Nephron (organoid): ENCODE measurements around the gene KRTAP10-7.
"Not testable (repeated sequence)": the region's sequence is repeated elsewhere in the genome, so short reads cannot be mapped to it uniquely, and the experiment has no call there.

Experiments
- H3K27ac Mint-ChIP-seq, 3 experiments: 2 replicates each; pipeline ENCODE4 v1.8.0; 2020; ENCODE audit warnings: mixed read lengths in 3 of 3, mild to moderate bottlenecking in 2 of 3, moderate library complexity in 1 of 3
- H3K27me3 Mint-ChIP-seq: 2 replicates; pipeline ENCODE4 v1.8.0; 2021; ENCODE audit warnings: low read depth, mild to moderate bottlenecking, moderate library complexity, mixed read lengths
- H3K36me3 Mint-ChIP-seq: 2 replicates; pipeline ENCODE4 v1.8.0; 2020; ENCODE audit warnings: low read depth, mixed read lengths
- H3K4me1 Mint-ChIP-seq: 2 replicates; pipeline ENCODE4 v1.8.0; 2020; ENCODE audit warnings: mixed read lengths
- H3K4me3 Mint-ChIP-seq, 3 experiments: 2 replicates each; pipeline ENCODE4 v1.8.0; 2020; ENCODE audit warnings: mild to moderate bottlenecking in 3 of 3, mixed read lengths in 3 of 3, moderate library complexity in 2 of 3
- H3K9me3 Mint-ChIP-seq: 2 replicates; pipeline ENCODE4 v1.8.0; 2020; ENCODE audit warnings: mixed read lengths
- CTCF ChIP-seq, 3 experiments: fragments of 200-600 bp; sonication (generic); IDR thresholded peaks; one replicate each; pipeline ENCODE4 v1.5.0; 2021; ENCODE audit warnings: antibody characterized with exemption in 3 of 3; ENCODE audit not compliant: unreplicated experiment in 3 of 3

The KRTAP10-7 gene

GRCh38 chr21:44594406-44594916 lies 5.9 kb upstream of the KRTAP10-7 start:
- no peak overlapping the region for H3K4me3 Mint-ChIP-seq
- H3K4me1 Mint-ChIP-seq = peaks cover 11% of the 10 kb centered on the region
- H3K27ac Mint-ChIP-seq = no peak overlapping the region
- peaks cover 5% of the 10 kb centered on the region for H3K9me3 Mint-ChIP-seq
- H3K27me3 Mint-ChIP-seq = peaks cover 17% of the 10 kb centered on the region
- no peaks in the 10 kb centered on the region for H3K36me3 Mint-ChIP-seq
- TF ChIP-seq CTCF (IDR thresholded peaks at IDR 0.05; ENCODE audit: unreplicated experiment in 3 of 3) = no peak

GRCh38 chr21:44595524-44595923 lies 4.9 kb upstream of the KRTAP10-7 start:
- Mint-ChIP-seq H3K4me3 (no peak overlapping the region), H3K9me3 (peaks cover 5% of the 10 kb centered on the region), H3K27me3 (peaks cover 20% of the 10 kb centered on the region), H3K4me1 (peaks cover 11% of the 10 kb centered on the region), H3K36me3 (no peaks in the 10 kb centered on the region), H3K27ac (no peak overlapping the region)
- TF ChIP-seq CTCF (IDR thresholded peaks at IDR 0.05; ENCODE audit: unreplicated experiment in 3 of 3) = no peak

GRCh38 chr21:44596068-44596725 lies 4.2 kb upstream of the KRTAP10-7 start:
- H3K4me1 Mint-ChIP-seq = peaks cover 11% of the 10 kb centered on the region
- peaks cover 20% of the 10 kb centered on the region for H3K27me3 Mint-ChIP-seq
- H3K27ac Mint-ChIP-seq = no peak overlapping the region
- TF ChIP-seq CTCF (IDR thresholded peaks at IDR 0.05; ENCODE audit: unreplicated experiment in 3 of 3) = no peak
- H3K36me3 Mint-ChIP-seq = no peaks in the 10 kb centered on the region
- H3K9me3 Mint-ChIP-seq = peaks cover 5% of the 10 kb centered on the region
- no peak overlapping the region for H3K4me3 Mint-ChIP-seq

- peaks cover 11% of the 10 kb centered on the region for H3K4me1 Mint-ChIP-seq
- H3K27me3 Mint-ChIP-seq = peaks cover 13% of the 10 kb centered on the region
- H3K9me3 Mint-ChIP-seq = peaks cover 5% of the 10 kb centered on the region
- no peak overlapping the region for H3K4me3 Mint-ChIP-seq
- no peak overlapping the region for H3K27ac Mint-ChIP-seq
- TF ChIP-seq CTCF (IDR thresholded peaks at IDR 0.05; ENCODE audit: unreplicated experiment in 3 of 3) = no peak
- H3K36me3 Mint-ChIP-seq = no peaks in the 10 kb centered on the region
Measured at GRCh38 chr21:44598061-44598460, 2.3 kb upstream of the KRTAP10-7 start.

- Mint-ChIP-seq H3K36me3 (no peaks in the 10 kb centered on the region), H3K4me1 (no peaks in the 10 kb centered on the region), H3K27ac (no peak overlapping the region), H3K4me3 (no peak overlapping the region), H3K9me3 (peaks cover 8% of the 10 kb centered on the region), H3K27me3 (peaks cover 9% of the 10 kb centered on the region)
- TF ChIP-seq CTCF (IDR thresholded peaks at IDR 0.05; ENCODE audit: unreplicated experiment in 3 of 3) = no peak
Measured at GRCh38 chr21:44599264-44600029, 950 bp upstream of the KRTAP10-7 start.

- not testable (repeated sequence) for H3K27ac Mint-ChIP-seq, H3K27me3 Mint-ChIP-seq, H3K4me1 Mint-ChIP-seq, H3K36me3 Mint-ChIP-seq, H3K4me3 Mint-ChIP-seq
- peaks cover 11% of the 10 kb centered on the region for H3K9me3 Mint-ChIP-seq
Measured at GRCh38 chr21:44601091-44601490, 694 bp downstream of the KRTAP10-7 start.
